ENCODE measurements around the gene TRIM33. TPM values are rescaled to one million over a fixed set of nuclear protein-coding genes. Genes with fewer than 3 reads are reported as not detected.

TRIM33 gene
- total RNA-seq, 1 experiment from 2014 or later: 28.7 TPM

DNA sequence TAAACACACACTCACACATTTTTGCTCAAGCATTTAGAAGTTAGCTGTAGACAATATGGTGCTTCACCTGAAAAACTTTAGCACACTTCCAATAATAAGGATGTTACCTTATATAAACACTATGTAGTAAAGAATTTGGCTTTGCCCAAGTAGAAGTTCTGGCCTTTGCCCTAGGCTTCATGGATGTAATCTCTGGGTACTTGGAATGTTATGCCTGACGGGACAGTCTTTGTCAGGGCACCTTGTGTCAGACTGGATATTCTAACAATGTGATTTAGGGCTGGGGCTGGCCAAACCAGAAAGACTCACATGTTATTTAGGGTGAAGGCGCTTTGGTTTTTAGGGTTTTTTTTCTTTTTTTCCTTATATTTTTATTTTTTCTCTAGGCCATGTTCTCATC lies 34.8 kb upstream of the TRIM33 start:
- no peaks in the 10 kb centered on the region for H3K9me3 ChIP-seq
- H3K27me3 ChIP-seq (replicated peaks; ENCODE audit: control insufficient read depth, insufficient read depth, low read length): no peaks in the 10 kb centered on the region
- H3K36me3 ChIP-seq (ENCODE audit: control insufficient read depth, insufficient read depth, low read length): no peaks in the 10 kb centered on the region
- H3K4me1 Mint-ChIP-seq (ENCODE audit: low read depth, unreplicated experiment): peaks cover 14% of the 10 kb centered on the region
- H3K4me3 Mint-ChIP-seq (ENCODE audit: unreplicated experiment): no peak overlapping the region
- H3K9me3 Mint-ChIP-seq (ENCODE audit: unreplicated experiment): no peaks in the 10 kb centered on the region
- H3K27ac Mint-ChIP-seq (ENCODE audit: unreplicated experiment): no peak overlapping the region
- POLR2A ChIA-PET: no interaction called here
- no peak overlapping the region for H3K4me3 ChIP-seq (ENCODE audit: low read depth, low read length)
- no peaks in the 10 kb centered on the region for H3K36me3 Mint-ChIP-seq (ENCODE audit: insufficient read depth, unreplicated experiment)
- TF ChIP-seq CTCF (IDR thresholded peaks at IDR 0.05; ENCODE audit: insufficient read depth in 1 of 2, low read depth in 1 of 2, low read length in 1 of 2, severe bottlenecking in 1 of 2, unreplicated experiment in 1 of 2): no peak
- intact Hi-C loops (cut with micrococcal nuclease; ENCODE audit: unreplicated experiment): no loop called here
- CTCF ChIA-PET: no interaction called here
- peaks cover 3% of the 10 kb centered on the region; the same call in 1 of the 2 replicates for H3K4me1 ChIP-seq
- DNase-seq: peak in 1 of 2 experiments; percentile 37
- BruUV-seq (replicated peaks): no TSS peak
- H3K27me3 Mint-ChIP-seq (ENCODE audit: insufficient read depth, unreplicated experiment): no peaks in the 10 kb centered on the region

DNA sequence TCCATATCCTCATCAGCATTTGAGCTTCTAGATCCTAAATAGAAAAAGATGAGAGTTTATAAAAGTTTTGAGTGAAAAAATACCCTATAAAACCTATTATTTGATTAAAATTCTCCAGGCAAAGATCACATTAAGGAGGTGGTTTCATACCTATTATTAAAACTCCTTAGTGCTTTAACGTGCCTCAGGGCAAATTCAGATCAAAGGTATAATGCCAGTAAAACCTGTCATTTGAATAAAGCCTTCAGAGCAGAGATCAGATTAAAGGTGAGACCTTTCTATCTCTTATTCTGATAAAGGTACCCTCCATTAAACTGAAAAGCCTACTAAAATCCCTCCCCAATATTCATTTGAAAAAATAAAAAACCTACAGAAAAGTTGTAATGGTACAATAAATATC lies 34.3 kb upstream of the TRIM33 start:
- ChIA-PET POLR2A (no interaction called here), CTCF (no interaction called here)
- Histone ChIP-seq H3K9me3 (no peaks in the 10 kb centered on the region), H3K27me3 (replicated peaks; ENCODE audit: control insufficient read depth, insufficient read depth, low read length) (no peaks in the 10 kb centered on the region), H3K4me3 (ENCODE audit: low read depth, low read length) (no peak overlapping the region), H3K4me1 (peaks cover 7% of the 10 kb centered on the region; the same call in 1 of the 2 replicates), H3K36me3 (ENCODE audit: control insufficient read depth, insufficient read depth, low read length) (no peaks in the 10 kb centered on the region)
- no peaks in the 10 kb centered on the region for H3K27me3 Mint-ChIP-seq (ENCODE audit: insufficient read depth, unreplicated experiment)
- no peaks in the 10 kb centered on the region for H3K9me3 Mint-ChIP-seq (ENCODE audit: unreplicated experiment)
- no peak overlapping the region for H3K27ac Mint-ChIP-seq (ENCODE audit: unreplicated experiment)
- no peak for TF ChIP-seq CTCF (IDR thresholded peaks at IDR 0.05; ENCODE audit: insufficient read depth in 1 of 2, low read depth in 1 of 2, low read length in 1 of 2, severe bottlenecking in 1 of 2, unreplicated experiment in 1 of 2)
- H3K36me3 Mint-ChIP-seq (ENCODE audit: insufficient read depth, unreplicated experiment): no peaks in the 10 kb centered on the region
- intact Hi-C loops (cut with micrococcal nuclease; ENCODE audit: unreplicated experiment): no loop called here
- BruUV-seq (replicated peaks): no TSS peak
- H3K4me1 Mint-ChIP-seq (ENCODE audit: low read depth, unreplicated experiment): peaks cover 19% of the 10 kb centered on the region
- H3K4me3 Mint-ChIP-seq (ENCODE audit: unreplicated experiment): no peak overlapping the region
- DNase-seq: no peak

- H3K4me1 ChIP-seq: peaks cover 21% of the 10 kb centered on the region
- H3K27me3 ChIP-seq (replicated peaks; ENCODE audit: control insufficient read depth, insufficient read depth, low read length): no peaks in the 10 kb centered on the region
- no TSS peak for BruUV-seq (replicated peaks)
- H3K9me3 ChIP-seq: no peaks in the 10 kb centered on the region
- no peak for DNase-seq
- POLR2A ChIA-PET: no interaction called here
- no peaks in the 10 kb centered on the region for H3K36me3 ChIP-seq (ENCODE audit: control insufficient read depth, insufficient read depth, low read length)
- CTCF ChIA-PET: no interaction called here
- Mint-ChIP-seq H3K27me3 (ENCODE audit: insufficient read depth, unreplicated experiment) (no peaks in the 10 kb centered on the region), H3K9me3 (ENCODE audit: unreplicated experiment) (no peaks in the 10 kb centered on the region), H3K36me3 (ENCODE audit: insufficient read depth, unreplicated experiment) (no peaks in the 10 kb centered on the region), H3K27ac (ENCODE audit: unreplicated experiment) (no peak overlapping the region), H3K4me3 (ENCODE audit: unreplicated experiment) (peak overlapping the region; percentile 4), H3K4me1 (ENCODE audit: low read depth, unreplicated experiment) (peaks cover 14% of the 10 kb centered on the region)
- no peak overlapping the region for H3K4me3 ChIP-seq (ENCODE audit: low read depth, low read length)
- TF ChIP-seq CTCF (IDR thresholded peaks at IDR 0.05; ENCODE audit: insufficient read depth in 1 of 2, low read depth in 1 of 2, low read length in 1 of 2, severe bottlenecking in 1 of 2, unreplicated experiment in 1 of 2): no peak
- intact Hi-C loops (cut with micrococcal nuclease; ENCODE audit: unreplicated experiment): no loop called here
Measured at GRCh38 chr1:114540821-114541220, 29.8 kb upstream of the TRIM33 start.
